ENCODE data around the gene SH3BP4. TPM values are rescaled to one million over a fixed set of nuclear protein-coding genes. Genes with fewer than 3 reads are reported as not detected.

The SH3BP4 gene
- total and polyA plus RNA-seq, 2 of the 8 experiments (the other 6 are each of a cell fraction or from before 2014, with no cell fraction given) = 28.3 to 35.4 TPM

DNA sequence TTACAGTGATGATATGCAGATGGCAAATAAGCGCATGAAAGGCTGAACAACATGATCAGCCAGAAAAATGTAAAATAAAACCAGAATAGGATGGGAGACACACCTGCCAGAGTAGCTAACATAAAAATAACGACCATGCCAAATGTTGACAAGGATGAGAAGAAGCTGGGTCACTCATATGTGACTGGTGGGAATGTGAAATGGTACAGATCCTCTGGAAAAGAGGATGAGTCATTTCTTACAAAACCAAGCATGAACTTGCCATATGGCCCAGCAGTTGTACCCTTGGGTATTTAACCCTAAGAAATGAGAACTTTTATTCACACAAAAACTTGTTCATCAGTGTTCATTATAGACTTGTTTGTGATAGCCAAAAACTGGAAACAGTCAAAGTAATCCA is 143.8 kb downstream of the SH3BP4 start:
- Histone ChIP-seq H2BK15ac (ENCODE audit: low read length) (no peak overlapping the region), H4K91ac (replicated peaks; ENCODE audit: insufficient read length, low read length) (no peak overlapping the region), H3K18ac (ENCODE audit: extremely low read depth, low read length) (no peak overlapping the region), H2AFZ (ENCODE audit: low read length) (no peak overlapping the region), H3K27ac (ENCODE audit: low read depth, low read length) (no peak overlapping the region), H3K79me1 (ENCODE audit: low read depth, low read length) (no peaks in the 10 kb centered on the region), H3K9me3 (ENCODE audit: insufficient read depth in 2 of 2, low read depth in 1 of 2, low read length in 1 of 2) (no peaks in the 10 kb centered on the region), H2BK12ac (ENCODE audit: low read depth, low read length) (no peak overlapping the region), H2BK20ac (ENCODE audit: low read length) (no peak overlapping the region), H3K27me3 (replicated peaks in 1 of 4; ENCODE audit: control insufficient read depth in 3 of 4, extremely low read depth in 1 of 4, insufficient read depth in 3 of 4, low read length in 3 of 4) (no peaks in the 10 kb centered on the region), H3K4me1 (replicated peaks in 1 of 4; ENCODE audit: control insufficient read depth in 3 of 4, insufficient read depth in 4 of 4, low read length in 3 of 4) (no peaks in the 10 kb centered on the region; a peak in 1 of 7 replicates), H3K36me3 (ENCODE audit: control insufficient read depth in 2 of 4, insufficient read depth in 4 of 4, low read length in 3 of 4) (no peaks in the 10 kb centered on the region), H4K8ac (ENCODE audit: extremely low read depth, insufficient read depth, low read length) (no peak overlapping the region), H3K56ac (replicated peaks; ENCODE audit: insufficient read length, low read depth, low read length) (no peak overlapping the region), H2AK5ac (ENCODE audit: low read depth, low read length) (no peak overlapping the region), H2BK5ac (ENCODE audit: low read depth, low read length) (no peak overlapping the region), H2BK120ac (replicated peaks; ENCODE audit: low read depth, low read length) (no peak overlapping the region), H3K4ac (replicated peaks; ENCODE audit: insufficient read length, low read depth, low read length) (no peak overlapping the region), H3K4me2 (ENCODE audit: insufficient read depth in 1 of 2, low read depth in 2 of 2, low read length in 2 of 2) (no peak overlapping the region), H3K23me2 (ENCODE audit: low read depth, low read length) (no peaks in the 10 kb centered on the region), H3K4me3 (ENCODE audit: extremely low read depth in 1 of 4, insufficient read depth in 2 of 4, low read depth in 3 of 4, low read length in 4 of 4) (no peak overlapping the region), H3K23ac (ENCODE audit: insufficient read length) (no peak overlapping the region), H3K9ac (replicated peaks in 1 of 4; ENCODE audit: extremely low read depth in 1 of 4, low read depth in 3 of 4, low read length in 3 of 4) (no peak overlapping the region), H3K14ac (ENCODE audit: insufficient read length) (no peak overlapping the region), H4K20me1 (replicated peaks in 1 of 2; ENCODE audit: control insufficient read depth in 1 of 2, insufficient read depth in 2 of 2, low read length in 2 of 2) (no peaks in the 10 kb centered on the region), H4K5ac (ENCODE audit: insufficient read length, low read depth, low read length) (no peak overlapping the region), H3K79me2 (ENCODE audit: control insufficient read depth in 1 of 2, insufficient read depth in 2 of 2, low read length in 2 of 2) (no peaks in the 10 kb centered on the region)
- DNase-seq (ENCODE audit: low read depth in 1 of 2, low spot score in 2 of 2) (no peak), FAIRE-seq (no peak)
- CTCF ChIA-PET (ENCODE audit: partially characterized antibody) = interaction anchor here (0.8 kb wide), 1 partner anchor 471 kb away, joined by 3 read pairs; no protein-coding TSS in a partner anchor
- POLR2A ChIA-PET (ENCODE audit: partially characterized antibody) = no interaction called here
- WGBS, 2 experiments (ENCODE audit: extremely low coverage in 1 of 2, insufficient coverage in 1 of 2, insufficient read length in 1 of 2, insufficient replicate concordance in 2 of 2, low coverage in 1 of 2, low lambda C conversion rate in 2 of 2, missing lambda C conversion rate in 1 of 2) = 91% methylated on average over 2 of the region's 2 CpGs; no CpG with 5 or more reads in 1 of the 2 experiments
- TF ChIP-seq E2F6 (IDR thresholded peaks at IDR 0.05) = no peak
- no peak for TF ChIP-seq KDM4A (IDR thresholded peaks at IDR 0.05; ENCODE audit: low read depth, low read length, severe bottlenecking)
- no peak for TF ChIP-seq USF2 (IDR thresholded peaks at IDR 0.05; ENCODE audit: low read length)
- no peak for TF ChIP-seq GABPA (IDR thresholded peaks at IDR 0.05; ENCODE audit: borderline replicate concordance, insufficient read depth, low read length)
- no peak for TF ChIP-seq POU5F1 (IDR thresholded peaks at IDR 0.05; ENCODE audit: low read depth, low read length)
- TF ChIP-seq NRF1 (IDR thresholded peaks at IDR 0.05; ENCODE audit: low read depth, low read length) = no peak
- TF ChIP-seq POLR2A (IDR thresholded peaks at IDR 0.05; ENCODE audit: control extremely low read depth in 1 of 2, low read depth in 2 of 2, low read length in 2 of 2) = no peak
- TF ChIP-seq SP2 (IDR thresholded peaks at IDR 0.05; ENCODE audit: low read length) = no peak
- TF ChIP-seq ATF2 (IDR thresholded peaks at IDR 0.05; ENCODE audit: low read length) = no peak
- no peak for TF ChIP-seq CTBP2 (IDR thresholded peaks at IDR 0.05; ENCODE audit: borderline replicate concordance, insufficient read depth, insufficient read length, low read length)
- TF ChIP-seq EP300 (IDR thresholded peaks at IDR 0.05; ENCODE audit: borderline replicate concordance in 1 of 2, low read depth in 2 of 2, low read length in 2 of 2) = no peak
